GM23248 (cell line): ENCODE measurements around the gene TRMT13. TPM values are rescaled to one million over a fixed set of nuclear protein-coding genes. Genes with fewer than 3 reads are reported as not detected.

Experiments
- DNase-seq: peaks from one replicate; pipeline ENCODE4 v3.0.0-alpha.2; 2015
- H2AFZ ChIP-seq: fragments of 200-600 bp; sonication (generic); 2 replicates; pipeline ENCODE4 v1.6.1; 2016; ENCODE audit warnings: antibody characterized with exemption
- H3F3A ChIP-seq: fragments of 200-600 bp; sonication (generic); 2 replicates; pipeline ENCODE4 v1.6.1; 2016; ENCODE audit warnings: mild to moderate bottlenecking, antibody characterized with exemption, mixed run types; ENCODE audit not compliant: insufficient read depth
- H3K27ac ChIP-seq: fragments of 200-600 bp; sonication (generic); 2 replicates; pipeline ENCODE4 v1.5.1; 2016; ENCODE audit warnings: mild to moderate bottlenecking
- H3K27me3 ChIP-seq: fragments of 200-600 bp; sonication (generic); replicated peaks from 2 replicates; pipeline ENCODE4 v1.6.1; 2016; ENCODE audit warnings: mild to moderate bottlenecking; ENCODE audit not compliant: insufficient read depth
- H3K36me3 ChIP-seq: fragments of 200-600 bp; sonication (generic); 2 replicates; pipeline ENCODE4 v1.6.1; 2016; ENCODE audit warnings: low read depth, mild to moderate bottlenecking
- H3K4me1 ChIP-seq: fragments of 200-600 bp; sonication (generic); 2 replicates; pipeline ENCODE4 v1.6.1; 2016; ENCODE audit warnings: mild to moderate bottlenecking; ENCODE audit not compliant: insufficient read depth
- H3K4me2 ChIP-seq: fragments of 200-600 bp; sonication (generic); one replicate; pipeline ENCODE4 v1.6.1; 2016; ENCODE audit warnings: mild to moderate bottlenecking; ENCODE audit not compliant: unreplicated experiment
- H3K4me3 ChIP-seq: fragments of 200-600 bp; sonication (generic); 2 replicates; pipeline ENCODE4 v1.5.1; 2016; ENCODE audit warnings: mild to moderate bottlenecking
- H3K79me2 ChIP-seq: fragments of 200-600 bp; sonication (generic); 2 replicates; pipeline ENCODE4 v1.6.1; 2016; ENCODE audit warnings: mild to moderate bottlenecking; ENCODE audit not compliant: insufficient read depth
- H3K9ac ChIP-seq: fragments of 200-600 bp; sonication (generic); 2 replicates; pipeline ENCODE4 v1.6.1; 2016; ENCODE audit warnings: mild to moderate bottlenecking
- H3K9me2 ChIP-seq: fragments of 200-600 bp; sonication (generic); 2 replicates; pipeline ENCODE4 v1.6.1; 2016; ENCODE audit warnings: mixed run types, mild to moderate bottlenecking, moderate library complexity; ENCODE audit not compliant: insufficient read depth
- H3K9me3 ChIP-seq: fragments of 200-600 bp; sonication (generic); one replicate; pipeline ENCODE4 v1.6.1; 2017; ENCODE audit warnings: low read depth
- H4K20me1 ChIP-seq: fragments of 200-600 bp; sonication (generic); 2 replicates; pipeline ENCODE4 v1.6.0; 2016; ENCODE audit not compliant: insufficient read depth
- EZH2 ChIP-seq: fragments of 200-600 bp; sonication (generic); IDR thresholded peaks from 2 replicates; pipeline ENCODE4 v1.6.1; 2018; ENCODE audit warnings: antibody characterized with exemption, mild to moderate bottlenecking; ENCODE audit not compliant: insufficient read depth, poor library complexity, severe bottlenecking
- EZH2phosphoT487 ChIP-seq: fragments of 200-600 bp; sonication (generic); IDR thresholded peaks from 2 replicates; pipeline ENCODE4 v1.6.1; 2018; ENCODE audit warnings: antibody characterized with exemption, moderate library complexity, mild to moderate bottlenecking, low read depth; ENCODE audit not compliant: insufficient read depth
- WGBS, 2 experiments: methylation state at CpG; one replicate each; pipeline ENCODE4 v1.1.6; 2015 to 2017; ENCODE audit warnings: low lambda C conversion rate in 2 of 2, low coverage in 1 of 2; ENCODE audit errors: missing lambda C conversion rate in 2 of 2; 5-methylcytosine and 5-hydroxymethylcytosine counted together
- in situ Hi-C: fragments of 300-500 bp; cut with MboI; formaldehyde crosslinking; loops from 2 replicates; pipeline ENCODE4 v1.15.0; 2020
- polyA plus RNA-seq: library from polyadenylated mRNA; unstranded; fragments of >200 nt; fragmentation: Nextera tagmentation; extraction: Ambion mirVana; gene quantifications from 2 replicates; pipeline ENCODE4 v1.2.1, GENCODE V29; 2016
- total RNA-seq: library from RNA; depleted of rRNA; stranded (reverse); fragments of >200 nt; shearing (Covaris generic); gene quantifications from 2 replicates; pipeline ENCODE4 v1.2.3, GENCODE V29; 2014; rRNA removed

The TRMT13 gene
- total RNA-seq (14.2 and 19.9 TPM in 2 replicates), polyA plus RNA-seq (10.5 and 11.4 TPM in 2 replicates)

GRCh38 chr1:100132566-100133477, at the start of gene TRMT13, which contains the start of gene SASS6:
Gene TRMT13 (plus strand): TSS chr1:100133163. CDS start chr1:100133169, 6 bp downstream.
Gene SASS6 (minus strand): TSS chr1:100132930. CDS start chr1:100132814, 116 bp downstream.
- Histone ChIP-seq H3K4me1 (peaks cover 20% of the 10 kb centered on the region), H3K9me2 (no peaks in the 10 kb centered on the region), H3K4me2 (peak within 1 kb of the TSS; percentile 93), H3K9ac (peak within 1 kb of the TSS; percentile 82), H3K9me3 (no peaks in the 10 kb centered on the region), H3K36me3 (peaks cover 5% of the 10 kb centered on the region; the same call in 1 of the 2 replicates), H3F3A (peaks cover 6% of the 10 kb centered on the region; the same call in 1 of the 2 replicates), H3K27me3 (no peaks in the 10 kb centered on the region), H3K27ac (peak within 1 kb of the TSS; percentile 62), H3K4me3 (peak within 1 kb of the TSS; percentile 99), H3K79me2 (peaks cover 71% of the 10 kb centered on the region), H4K20me1 (no peaks in the 10 kb centered on the region), H2AFZ (peak within 1 kb of the TSS; percentile 99)
- WGBS, 2 experiments = 0% methylated on average over 57 of the region's 57 CpGs
- in situ Hi-C loops = no loop called here
- TF ChIP-seq EZH2 (no peak), EZH2phosphoT487 (no peak)
- DNase-seq = peak; percentile 98

- Histone ChIP-seq H3K36me3 (peaks cover 15% of the 10 kb centered on the region), H3K27ac (no peak overlapping the region), H2AFZ (no peak overlapping the region), H3K9me3 (no peaks in the 10 kb centered on the region), H3K4me2 (no peak overlapping the region), H3K9me2 (no peaks in the 10 kb centered on the region), H3K4me3 (no peak overlapping the region), H3K9ac (no peak overlapping the region), H3K79me2 (no peaks in the 10 kb centered on the region), H3F3A (0 out of 2 replicates have a peak, but pooled peaks cover 7% of the 10 kb centered on the region), H3K4me1 (no peaks in the 10 kb centered on the region), H4K20me1 (no peaks in the 10 kb centered on the region), H3K27me3 (no peaks in the 10 kb centered on the region)
- no peak for DNase-seq
- no peak for TF ChIP-seq EZH2
- TF ChIP-seq EZH2phosphoT487 = no peak
- WGBS, 2 experiments = 100% methylated on average over 1 of the region's 1 CpG
- in situ Hi-C loops = no loop called here
These were observed 45.6 kb upstream of the TRMT13 start for GRCh38 chr1:100087396-100087795.

DNA sequence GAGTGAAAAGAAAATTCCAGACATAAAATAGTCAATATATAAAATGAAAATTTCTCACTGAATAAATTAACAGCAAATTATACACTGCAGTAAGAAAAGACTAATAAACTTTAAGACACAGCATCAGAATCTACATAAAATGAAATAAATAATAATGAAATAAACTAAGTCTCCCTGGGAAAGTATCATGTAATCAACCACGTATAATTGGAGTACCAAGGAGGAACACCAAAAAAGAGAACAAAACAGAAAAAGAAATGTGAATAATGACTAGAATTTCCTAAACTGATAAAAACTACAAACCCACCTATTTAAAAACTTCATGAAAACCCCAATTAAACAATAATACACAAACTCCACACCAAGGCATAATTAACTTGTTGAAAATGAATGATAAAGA, 43.9 kb upstream of the TRMT13 start:
- no peak overlapping the region for H3K27ac ChIP-seq
- H3F3A ChIP-seq = 0 out of 2 replicates have a peak, but pooled peaks cover 7% of the 10 kb centered on the region
- no peak overlapping the region for H3K4me3 ChIP-seq
- WGBS, 2 experiments = 95 to 100% methylated on average over 1 of the region's 1 CpG
- H3K4me1 ChIP-seq = no peaks in the 10 kb centered on the region
- H3K9ac ChIP-seq = no peak overlapping the region
- no peaks in the 10 kb centered on the region for H3K79me2 ChIP-seq
- no peaks in the 10 kb centered on the region for H4K20me1 ChIP-seq
- no peak overlapping the region for H3K4me2 ChIP-seq
- H3K36me3 ChIP-seq = peaks cover 4% of the 10 kb centered on the region; the same call in 1 of the 2 replicates
- no peaks in the 10 kb centered on the region for H3K9me3 ChIP-seq
- no peak for TF ChIP-seq EZH2phosphoT487
- no peak for TF ChIP-seq EZH2
- in situ Hi-C loops = no loop called here
- no peak for DNase-seq
- no peaks in the 10 kb centered on the region for H3K27me3 ChIP-seq
- H2AFZ ChIP-seq = no peak overlapping the region
- H3K9me2 ChIP-seq = no peaks in the 10 kb centered on the region

GRCh38 chr1:100090471-100090870, 42.5 kb upstream of the TRMT13 start:
- Histone ChIP-seq H3K9ac (no peak overlapping the region), H3F3A (0 out of 2 replicates have a peak, but pooled peaks cover 7% of the 10 kb centered on the region), H4K20me1 (no peaks in the 10 kb centered on the region), H3K4me2 (no peak overlapping the region), H3K9me2 (no peaks in the 10 kb centered on the region), H3K27me3 (no peaks in the 10 kb centered on the region), H3K4me3 (no peak overlapping the region), H3K79me2 (no peaks in the 10 kb centered on the region), H3K9me3 (no peaks in the 10 kb centered on the region), H2AFZ (no peak overlapping the region), H3K27ac (no peak overlapping the region), H3K36me3 (no peaks in the 10 kb centered on the region), H3K4me1 (no peaks in the 10 kb centered on the region)
- WGBS, 2 experiments = 98% methylated on average over 3 of the region's 3 CpGs
- no peak for TF ChIP-seq EZH2phosphoT487
- no peak for TF ChIP-seq EZH2
- in situ Hi-C loops = no loop called here
- DNase-seq = no peak
